HepG2 (cell line): ENCODE measurements around the gene S1PR5. TPM values are rescaled to one million over a fixed set of nuclear protein-coding genes. Genes with fewer than 3 reads are reported as not detected.

Experiments used
- CENPX ChIP-seq: sonication (generic); formaldehyde crosslinking; IDR thresholded peaks from 2 replicates; pipeline ENCODE4 v1.9.0; 2021; ENCODE audit warnings: mild to moderate bottlenecking, missing genetic modification reagents, moderate library complexity
- ETV6 ChIP-seq: sonication (generic); formaldehyde crosslinking; conservative IDR thresholded peaks from 2 replicates; pipeline ENCODE4 v1.4.0; 2020; ENCODE audit warnings: missing genetic modification reagents
- FOXA3 ChIP-seq: IDR thresholded peaks from 2 replicates; pipeline ENCODE4 v1.6.1; 2016; ENCODE audit warnings: missing genetic modification reagents, missing compliant biosample characterization
- GATAD1 ChIP-seq: IDR thresholded peaks from 2 replicates; pipeline ENCODE4 v1.6.1; 2016; ENCODE audit warnings: missing genetic modification reagents, missing compliant biosample characterization
- GATAD2A ChIP-seq: IDR thresholded peaks from 2 replicates; pipeline ENCODE4 v1.6.1; 2016
- JARID2 ChIP-seq: sonication (generic); formaldehyde crosslinking; IDR thresholded peaks from 2 replicates; pipeline ENCODE4 v1.8.1; 2023; ENCODE audit warnings: missing genetic modification reagents, inconsistent platforms; ENCODE audit not compliant: insufficient replicate concordance
- NFE2 ChIP-seq: sonication (generic); formaldehyde crosslinking; IDR thresholded peaks from 2 replicates; pipeline ENCODE4 v1.4.0; 2020; ENCODE audit warnings: missing genetic modification reagents
- SALL2 ChIP-seq: sonication (generic); formaldehyde crosslinking; IDR thresholded peaks from 2 replicates; pipeline ENCODE4 v1.8.1; 2023; ENCODE audit warnings: mild to moderate bottlenecking, missing genetic modification reagents, inconsistent platforms
- SMAD9 ChIP-seq: sonication (generic); formaldehyde crosslinking; IDR thresholded peaks from 2 replicates; pipeline ENCODE4 v1.5.1; 2020; ENCODE audit warnings: mild to moderate bottlenecking, missing genetic modification reagents
- ZNF138 ChIP-seq: sonication (generic); formaldehyde crosslinking; IDR thresholded peaks from 2 replicates; pipeline ENCODE4 v1.5.0; 2020; ENCODE audit warnings: mild to moderate bottlenecking, low read depth, missing genetic modification reagents
- ZNF230 ChIP-seq: sonication (generic); formaldehyde crosslinking; IDR thresholded peaks from 2 replicates; pipeline ENCODE4 v1.4.0; 2020; ENCODE audit warnings: mild to moderate bottlenecking, missing genetic modification reagents
- ZNF30 ChIP-seq: sonication (generic); formaldehyde crosslinking; IDR thresholded peaks from 2 replicates; pipeline ENCODE4 v1.5.0; 2020; ENCODE audit warnings: mild to moderate bottlenecking, missing genetic modification reagents
- ZNF335 ChIP-seq: sonication (generic); formaldehyde crosslinking; IDR thresholded peaks from 2 replicates; pipeline ENCODE4 v1.4.0; 2020; ENCODE audit warnings: missing genetic modification reagents
- ZNF451 ChIP-seq: sonication (generic); formaldehyde crosslinking; IDR thresholded peaks from 2 replicates; pipeline ENCODE4 v1.5.0; 2020; ENCODE audit warnings: mild to moderate bottlenecking, missing genetic modification reagents
- ZNF589 ChIP-seq: sonication (generic); formaldehyde crosslinking; conservative IDR thresholded peaks from 2 replicates; pipeline ENCODE4 v1.8.0; 2022; ENCODE audit warnings: mild to moderate bottlenecking, moderate library complexity, missing genetic modification reagents
- ZNF614 ChIP-seq: IDR thresholded peaks from 2 replicates; pipeline ENCODE4 v1.6.1; 2018; ENCODE audit warnings: missing biosample characterization, missing genetic modification reagents, inconsistent platforms, borderline replicate concordance
- ZNF883 ChIP-seq: sonication (generic); formaldehyde crosslinking; IDR thresholded peaks from 2 replicates; pipeline ENCODE4 v1.5.1; 2020; ENCODE audit warnings: mild to moderate bottlenecking, missing genetic modification reagents; ENCODE audit errors: not compliant biosample characterization
- polyA plus RNA-seq, 8 experiments: library from polyadenylated mRNA; depleted of rRNA in 3 of 8; stranded (reverse) in 7 of 8; unstranded in 1 of 8; fragments of >200 nt; fragmentation: Illumina TruSeq in 4 of 8; extraction: Trizol in 4 of 8; gene quantifications; 2 replicates each; pipeline versions ENCODE4 v1.2.1 to v1.2.3, GENCODE V29; 2011 to 2016; ENCODE audit warnings: low read depth in 4 of 8, missing spikeins in 1 of 8, mixed read lengths in 1 of 8; ENCODE audit not compliant: insufficient read depth in 1 of 8
- total RNA-seq, 5 experiments: library from RNA; depleted of rRNA; stranded (reverse); fragments of >200 nt; fragmentation: Illumina TruSeq; extraction: Trizol; gene quantifications; 2 replicates each; pipeline ENCODE4 v1.2.3, GENCODE V29; 2016; ENCODE audit warnings: low read depth in 1 of 5
- TF ChIP-seq, protein P1 (sequence below), 2 experiments: sonication (generic) in 1 of 2; formaldehyde crosslinking in 1 of 2; IDR thresholded peaks; 2 replicates each; pipeline versions ENCODE4 v1.4.0 to v1.6.1; 2018 to 2020; ENCODE audit warnings: missing genetic modification reagents in 2 of 2, borderline replicate concordance in 1 of 2, low read depth in 1 of 2, mild to moderate bottlenecking in 1 of 2, missing biosample characterization in 1 of 2
- TF ChIP-seq, protein P2 (sequence below): sonication (generic); formaldehyde crosslinking; IDR thresholded peaks from 2 replicates; pipeline ENCODE4 v1.8.0; 2022; ENCODE audit warnings: missing genetic modification reagents, mild to moderate bottlenecking, moderate library complexity, borderline replicate concordance
- TF ChIP-seq, protein P3 (sequence below), 2 experiments: sonication (generic) in 1 of 2; formaldehyde crosslinking in 1 of 2; IDR thresholded peaks; 2 replicates each; pipeline versions ENCODE4 v1.6.1 to v1.9.0; 2014 to 2022; ENCODE audit warnings: antibody characterized with exemption in 1 of 2, borderline replicate concordance in 1 of 2, inconsistent platforms in 1 of 2, low read depth in 1 of 2, missing genetic modification reagents in 1 of 2

Gene S1PR5
- total and polyA plus RNA-seq, 2 of the 13 experiments (the other 11 are each of a cell fraction or from before 2014, with no cell fraction given), result 0.04 TPM; not detected in 1

DNA sequence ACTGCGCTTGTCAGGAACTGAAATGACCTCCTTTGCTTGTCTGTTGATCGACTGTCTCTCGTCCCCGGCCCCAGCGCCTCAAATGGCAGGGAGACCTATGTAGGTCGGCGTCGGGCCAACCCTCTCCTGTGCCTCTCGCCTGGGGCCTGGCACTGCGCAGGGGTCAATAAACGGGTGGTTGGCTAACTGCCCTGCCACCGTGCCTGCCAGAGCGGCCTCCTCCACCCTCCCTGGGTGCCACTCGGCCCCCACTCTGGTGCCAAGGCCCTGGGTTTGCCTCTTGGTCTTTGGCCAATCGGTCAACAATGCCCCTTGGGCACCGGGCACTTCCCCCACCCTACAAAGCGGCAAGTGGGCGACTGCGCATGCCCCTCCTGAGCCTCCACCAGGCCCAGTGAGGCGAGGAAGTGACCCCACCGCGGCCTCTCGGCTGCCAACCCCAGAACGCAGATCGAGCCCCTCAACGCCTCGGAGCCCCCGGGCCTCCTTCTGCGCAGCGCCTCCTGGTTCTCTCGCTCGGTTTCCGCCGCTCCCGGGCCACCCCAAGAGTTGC lies 15.2 kb downstream of the S1PR5 start (continued):
- TF ChIP-seq FOXA3 (CRISPR knock-in tag) (0 out of 2 replicates have a peak, but pooled peaks have one; percentile 9), ZNF451 (CRISPR knock-in tag) (no peak), ZNF230 (CRISPR knock-in tag) (no peak), JARID2 (peak; percentile 52), GATAD2A (CRISPR knock-in tag) (peak; percentile 38; the same call in 1 of the 2 replicates), ETV6 (CRISPR knock-in tag) (0 out of 2 replicates have a peak, but pooled peaks have one; percentile 12), SMAD9 (CRISPR knock-in tag) (no peak), CENPX (CRISPR knock-in tag) (no peak), ZNF883 (CRISPR knock-in tag) (peak; percentile 41), ZNF614 (CRISPR knock-in tag) (no peak), GATAD1 (CRISPR knock-in tag) (no peak; the same call in 1 of the 2 replicates), SALL2 (no peak; the same call in 1 of the 2 replicates), ZNF30 (no peak), ZNF138 (CRISPR knock-in tag) (0 out of 2 replicates have a peak, but pooled peaks have one; percentile 53), NFE2 (CRISPR knock-in tag) (no peak), ZNF335 (CRISPR knock-in tag) (peak; percentile 43; the same call in 1 of the 2 replicates), ZNF589 (no peak)
- TF ChIP-seq, protein P1, sequence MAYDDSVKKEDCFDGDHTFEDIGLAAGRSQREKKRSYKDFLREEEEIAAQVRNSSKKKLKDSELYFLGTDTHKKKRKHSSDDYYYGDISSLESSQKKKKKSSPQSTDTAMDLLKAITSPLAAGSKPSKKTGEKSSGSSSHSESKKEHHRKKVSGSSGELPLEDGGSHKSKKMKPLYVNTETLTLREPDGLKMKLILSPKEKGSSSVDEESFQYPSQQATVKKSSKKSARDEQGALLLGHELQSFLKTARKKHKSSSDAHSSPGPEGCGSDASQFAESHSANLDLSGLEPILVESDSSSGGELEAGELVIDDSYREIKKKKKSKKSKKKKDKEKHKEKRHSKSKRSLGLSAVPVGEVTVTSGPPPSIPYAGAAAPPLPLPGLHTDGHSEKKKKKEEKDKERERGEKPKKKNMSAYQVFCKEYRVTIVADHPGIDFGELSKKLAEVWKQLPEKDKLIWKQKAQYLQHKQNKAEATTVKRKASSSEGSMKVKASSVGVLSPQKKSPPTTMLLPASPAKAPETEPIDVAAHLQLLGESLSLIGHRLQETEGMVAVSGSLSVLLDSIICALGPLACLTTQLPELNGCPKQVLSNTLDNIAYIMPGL (CRISPR knock-in tag; IDR thresholded peaks at IDR 0.05; ENCODE audit: borderline replicate concordance in 1 of 2, low read depth in 1 of 2), result peak in 1 of 2 experiments; percentile 6; a peak in 1 of 4 replicates
- TF ChIP-seq, protein P2, sequence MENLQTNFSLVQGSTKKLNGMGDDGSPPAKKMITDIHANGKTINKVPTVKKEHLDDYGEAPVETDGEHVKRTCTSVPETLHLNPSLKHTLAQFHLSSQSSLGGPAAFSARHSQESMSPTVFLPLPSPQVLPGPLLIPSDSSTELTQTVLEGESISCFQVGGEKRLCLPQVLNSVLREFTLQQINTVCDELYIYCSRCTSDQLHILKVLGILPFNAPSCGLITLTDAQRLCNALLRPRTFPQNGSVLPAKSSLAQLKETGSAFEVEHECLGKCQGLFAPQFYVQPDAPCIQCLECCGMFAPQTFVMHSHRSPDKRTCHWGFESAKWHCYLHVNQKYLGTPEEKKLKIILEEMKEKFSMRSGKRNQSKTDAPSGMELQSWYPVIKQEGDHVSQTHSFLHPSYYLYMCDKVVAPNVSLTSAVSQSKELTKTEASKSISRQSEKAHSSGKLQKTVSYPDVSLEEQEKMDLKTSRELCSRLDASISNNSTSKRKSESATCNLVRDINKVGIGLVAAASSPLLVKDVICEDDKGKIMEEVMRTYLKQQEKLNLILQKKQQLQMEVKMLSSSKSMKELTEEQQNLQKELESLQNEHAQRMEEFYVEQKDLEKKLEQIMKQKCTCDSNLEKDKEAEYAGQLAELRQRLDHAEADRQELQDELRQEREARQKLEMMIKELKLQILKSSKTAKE (CRISPR knock-in tag), result no peak
- TF ChIP-seq, protein P3, sequence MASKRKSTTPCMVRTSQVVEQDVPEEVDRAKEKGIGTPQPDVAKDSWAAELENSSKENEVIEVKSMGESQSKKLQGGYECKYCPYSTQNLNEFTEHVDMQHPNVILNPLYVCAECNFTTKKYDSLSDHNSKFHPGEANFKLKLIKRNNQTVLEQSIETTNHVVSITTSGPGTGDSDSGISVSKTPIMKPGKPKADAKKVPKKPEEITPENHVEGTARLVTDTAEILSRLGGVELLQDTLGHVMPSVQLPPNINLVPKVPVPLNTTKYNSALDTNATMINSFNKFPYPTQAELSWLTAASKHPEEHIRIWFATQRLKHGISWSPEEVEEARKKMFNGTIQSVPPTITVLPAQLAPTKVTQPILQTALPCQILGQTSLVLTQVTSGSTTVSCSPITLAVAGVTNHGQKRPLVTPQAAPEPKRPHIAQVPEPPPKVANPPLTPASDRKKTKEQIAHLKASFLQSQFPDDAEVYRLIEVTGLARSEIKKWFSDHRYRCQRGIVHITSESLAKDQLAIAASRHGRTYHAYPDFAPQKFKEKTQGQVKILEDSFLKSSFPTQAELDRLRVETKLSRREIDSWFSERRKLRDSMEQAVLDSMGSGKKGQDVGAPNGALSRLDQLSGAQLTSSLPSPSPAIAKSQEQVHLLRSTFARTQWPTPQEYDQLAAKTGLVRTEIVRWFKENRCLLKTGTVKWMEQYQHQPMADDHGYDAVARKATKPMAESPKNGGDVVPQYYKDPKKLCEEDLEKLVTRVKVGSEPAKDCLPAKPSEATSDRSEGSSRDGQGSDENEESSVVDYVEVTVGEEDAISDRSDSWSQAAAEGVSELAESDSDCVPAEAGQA (IDR thresholded peaks at IDR 0.05; ENCODE audit: low read depth), result no peak
- TF ChIP-seq, protein P3 (CRISPR knock-in tag; IDR thresholded peaks at IDR 0.05; ENCODE audit: borderline replicate concordance), result no peak
